GM18873 (cell line): ENCODE measurements around the gene CIZ1.
"Not testable (repeated sequence)": the region's sequence is repeated elsewhere in the genome, so short reads cannot be mapped to it uniquely, and the experiment has no call there.

Source experiments
- ATAC-seq: cut with Tn5 transposase; IDR thresholded peaks from one replicate; pipeline ENCODE4 v1.9.1; 2021; ENCODE audit warnings: mild to moderate bottlenecking, moderate library complexity, moderate number of reproducible peaks; ENCODE audit not compliant: unreplicated experiment, low FRiP score

The CIZ1 gene, protein sequence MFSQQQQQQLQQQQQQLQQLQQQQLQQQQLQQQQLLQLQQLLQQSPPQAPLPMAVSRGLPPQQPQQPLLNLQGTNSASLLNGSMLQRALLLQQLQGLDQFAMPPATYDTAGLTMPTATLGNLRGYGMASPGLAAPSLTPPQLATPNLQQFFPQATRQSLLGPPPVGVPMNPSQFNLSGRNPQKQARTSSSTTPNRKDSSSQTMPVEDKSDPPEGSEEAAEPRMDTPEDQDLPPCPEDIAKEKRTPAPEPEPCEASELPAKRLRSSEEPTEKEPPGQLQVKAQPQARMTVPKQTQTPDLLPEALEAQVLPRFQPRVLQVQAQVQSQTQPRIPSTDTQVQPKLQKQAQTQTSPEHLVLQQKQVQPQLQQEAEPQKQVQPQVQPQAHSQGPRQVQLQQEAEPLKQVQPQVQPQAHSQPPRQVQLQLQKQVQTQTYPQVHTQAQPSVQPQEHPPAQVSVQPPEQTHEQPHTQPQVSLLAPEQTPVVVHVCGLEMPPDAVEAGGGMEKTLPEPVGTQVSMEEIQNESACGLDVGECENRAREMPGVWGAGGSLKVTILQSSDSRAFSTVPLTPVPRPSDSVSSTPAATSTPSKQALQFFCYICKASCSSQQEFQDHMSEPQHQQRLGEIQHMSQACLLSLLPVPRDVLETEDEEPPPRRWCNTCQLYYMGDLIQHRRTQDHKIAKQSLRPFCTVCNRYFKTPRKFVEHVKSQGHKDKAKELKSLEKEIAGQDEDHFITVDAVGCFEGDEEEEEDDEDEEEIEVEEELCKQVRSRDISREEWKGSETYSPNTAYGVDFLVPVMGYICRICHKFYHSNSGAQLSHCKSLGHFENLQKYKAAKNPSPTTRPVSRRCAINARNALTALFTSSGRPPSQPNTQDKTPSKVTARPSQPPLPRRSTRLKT

GRCh38 chr9:128191406-128192046 is at the start of gene CIZ1:
CIZ1 (minus strand) TSS chr9:128191572; CDS start chr9:128190857, 715 bp downstream.
- ATAC-seq, result no peak

DNA sequence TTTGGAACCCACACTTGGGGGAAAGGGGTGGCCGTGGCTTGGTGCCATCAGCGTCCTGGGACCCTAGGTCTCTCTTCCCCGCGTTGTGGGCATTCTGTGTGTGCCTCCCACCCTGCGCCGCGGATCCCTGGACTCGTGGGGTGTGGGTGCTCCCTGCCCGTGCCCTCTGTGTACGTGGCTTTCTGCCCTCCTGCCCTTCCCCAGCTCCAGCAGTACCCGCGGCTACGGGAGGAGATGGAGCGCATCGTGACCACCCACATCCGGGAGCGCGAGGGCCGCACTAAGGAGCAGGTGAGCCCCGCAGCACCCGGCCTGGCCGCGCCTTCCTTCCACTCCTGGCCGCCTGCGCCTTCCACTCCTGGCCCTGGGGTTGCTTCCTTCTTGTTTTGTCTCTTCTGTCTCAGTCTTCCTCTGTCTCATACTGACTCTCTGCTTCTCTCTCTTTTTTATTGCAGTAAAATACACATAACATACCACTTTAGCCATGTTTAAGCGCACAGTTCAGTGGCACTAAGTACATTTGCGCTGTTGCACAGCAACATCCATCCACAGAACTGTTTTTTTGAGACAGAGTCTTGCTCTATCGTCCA is 42.5 kb upstream of the CIZ1 start:
- no peak for ATAC-seq

GRCh38 chr9:128232528-128233428 is 41.4 kb upstream of the CIZ1 start:
- ATAC-seq, result no peak

- no peak for ATAC-seq
Measured at GRCh38 chr9:128231638-128232527, 40.5 kb upstream of the CIZ1 start.

- not testable (repeated sequence) for ATAC-seq
Measured at GRCh38 chr9:128230897-128231296, 39.5 kb upstream of the CIZ1 start.

DNA sequence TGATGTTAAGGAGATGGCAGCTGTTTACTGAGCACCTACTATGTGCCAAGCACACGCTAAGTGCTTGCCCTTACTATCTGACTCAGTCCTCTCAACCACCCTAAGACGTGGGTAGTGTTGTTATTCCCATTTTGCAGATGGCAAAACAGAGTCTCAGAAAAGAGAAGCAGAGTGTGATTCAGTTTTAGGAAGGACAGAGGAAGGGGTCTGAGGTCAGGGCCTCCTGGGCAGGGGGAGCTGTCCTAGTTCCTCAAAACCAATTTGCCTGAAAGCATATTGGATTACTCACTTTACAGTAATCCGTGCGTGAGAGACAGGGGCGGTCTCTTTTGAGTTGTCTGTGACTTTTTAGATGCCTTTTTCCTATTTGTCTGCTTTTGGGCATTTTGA is 35.0 kb upstream of the CIZ1 start:
- no peak for ATAC-seq

GRCh38 chr9:128225770-128226411 is 34.5 kb upstream of the CIZ1 start:
- ATAC-seq, result no peak

DNA sequence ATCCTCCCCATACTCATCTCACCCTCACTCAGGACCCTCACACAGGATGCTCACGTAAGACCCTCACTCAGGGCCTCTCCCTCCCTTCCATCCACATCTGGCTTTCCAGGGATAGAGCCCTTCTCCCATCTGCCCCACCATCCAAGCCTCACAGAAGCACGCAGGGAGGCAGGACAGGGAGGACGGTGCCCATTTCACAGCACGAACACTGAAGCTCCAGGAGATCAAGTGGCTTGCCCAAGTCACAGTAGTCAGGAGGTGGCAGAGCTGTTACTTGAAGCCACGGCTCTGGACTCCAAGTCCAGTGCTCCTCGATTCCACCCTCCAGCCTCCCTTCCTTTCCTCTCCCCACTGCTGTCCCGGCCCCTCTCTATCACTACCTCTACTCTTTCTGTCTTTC is 33.5 kb upstream of the CIZ1 start:
- ATAC-seq, result no peak

- ATAC-seq, result no peak
Measured at GRCh38 chr9:128222880-128223670, 31.7 kb upstream of the CIZ1 start.

DNA sequence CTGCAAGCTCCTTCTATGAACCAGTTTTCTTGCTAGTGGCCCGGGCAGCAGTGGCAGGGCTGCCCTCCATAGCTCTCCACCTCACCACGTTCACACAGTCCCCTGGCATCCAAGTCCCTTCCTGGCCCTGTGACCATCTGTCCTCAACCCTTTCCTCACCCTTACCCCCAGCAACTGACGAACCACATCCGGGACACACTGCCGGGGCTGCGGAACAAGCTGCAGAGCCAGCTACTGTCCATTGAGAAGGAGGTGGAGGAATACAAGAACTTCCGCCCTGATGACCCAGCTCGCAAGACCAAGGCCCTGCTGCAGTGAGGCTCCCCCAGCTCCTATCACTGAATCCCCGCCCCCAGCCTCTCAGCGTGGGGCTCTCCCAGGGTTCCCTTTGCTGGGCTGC is 30.7 kb upstream of the CIZ1 start:
- ATAC-seq, result no peak

DNA sequence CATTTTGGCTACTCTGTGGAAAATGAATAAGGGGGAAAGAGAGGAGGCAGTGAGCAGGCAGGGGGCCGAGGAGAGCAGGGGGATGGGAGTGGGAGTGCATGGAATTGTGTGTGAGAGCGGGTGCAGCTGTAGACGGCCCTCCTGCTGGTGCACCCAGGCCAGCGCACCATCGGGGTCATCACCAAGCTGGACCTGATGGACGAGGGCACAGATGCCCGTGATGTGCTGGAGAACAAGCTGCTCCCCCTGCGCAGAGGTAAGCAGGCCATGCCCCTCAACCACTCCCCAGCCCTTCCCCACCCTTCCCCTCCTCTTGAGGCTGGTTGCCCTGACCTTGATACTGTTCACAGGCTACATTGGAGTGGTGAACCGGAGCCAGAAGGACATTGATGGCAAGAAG is 28.5 kb upstream of the CIZ1 start:
- ATAC-seq, result no peak

- ATAC-seq, result peak; percentile 81
Measured at GRCh38 chr9:128218518-128219389, 27.4 kb upstream of the CIZ1 start.

- ATAC-seq, result no peak
Measured at GRCh38 chr9:128218172-128218517, 26.8 kb upstream of the CIZ1 start.

- ATAC-seq, result no peak
Measured at GRCh38 chr9:128216781-128217553, 25.6 kb upstream of the CIZ1 start.

DNA sequence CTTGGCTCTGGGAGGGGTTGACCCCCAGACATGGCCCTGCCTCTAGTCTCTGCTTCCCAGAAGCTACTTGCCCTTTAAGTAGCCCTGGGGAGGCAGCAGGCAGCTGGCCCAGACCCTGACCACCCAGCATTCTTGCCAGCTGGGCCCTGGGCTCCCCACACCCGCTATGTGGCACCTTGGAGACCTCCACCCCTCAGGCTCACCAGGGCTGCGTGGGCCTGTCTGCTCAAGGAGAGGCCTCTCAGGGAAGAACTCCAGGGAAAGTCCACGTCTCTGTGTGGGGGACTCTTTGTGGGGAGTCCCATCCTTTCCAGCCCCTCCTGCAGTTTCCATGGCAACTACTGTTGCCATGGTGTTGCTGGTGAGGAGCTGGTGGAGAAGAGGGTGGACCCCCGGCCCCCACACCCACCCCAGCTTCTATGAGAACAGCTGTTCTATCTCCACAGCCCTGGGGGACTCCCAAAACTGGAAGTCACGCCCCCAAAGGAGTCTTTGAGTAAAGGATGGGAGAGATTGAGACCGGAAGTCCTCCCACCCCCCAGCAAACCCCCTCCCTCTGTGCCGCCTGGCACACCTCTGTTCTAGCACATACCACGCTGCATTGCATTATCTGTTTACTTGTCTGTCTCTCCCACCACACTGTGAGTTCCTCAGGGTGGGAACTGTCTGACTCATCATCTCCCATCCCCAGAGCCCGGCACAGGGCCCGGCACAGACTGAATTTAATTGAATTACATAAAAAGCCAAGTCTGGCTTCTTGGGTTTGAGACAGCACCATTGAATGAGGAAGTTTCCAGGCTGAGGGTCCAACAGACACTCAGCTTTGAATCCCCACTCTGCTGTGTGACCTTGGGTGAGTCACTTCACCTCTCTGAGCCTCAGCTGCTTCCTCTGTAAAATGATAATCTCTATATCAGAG is 24.4 kb upstream of the CIZ1 start:
- ATAC-seq, result no peak
